H9 (cell line): ENCODE results near the gene AJAP1. TPM values are rescaled to one million over a fixed set of nuclear protein-coding genes. Genes with fewer than 3 reads are reported as not detected.

Experiments used
- DNase-seq: peaks from one replicate; pipeline ENCODE4 v3.0.0-alpha.2; 2017
- H2AFZ ChIP-seq: one replicate; pipeline ENCODE4 v1.6.1; 2013; ENCODE audit warnings: mild to moderate bottlenecking, low read length, control low read depth, moderate library complexity
- H2AK5ac ChIP-seq: 2 replicates; pipeline ENCODE4 v1.6.1; 2013; ENCODE audit warnings: low read length, control low read depth, mixed read lengths; ENCODE audit not compliant: insufficient read length
- H2BK120ac ChIP-seq: one replicate; pipeline ENCODE4 v1.6.1; 2013; ENCODE audit warnings: low read depth, mild to moderate bottlenecking, low read length, control low read depth, inconsistent platforms; ENCODE audit not compliant: poor library complexity, severe bottlenecking
- H2BK12ac ChIP-seq: 2 replicates; pipeline ENCODE4 v1.6.1; 2013; ENCODE audit warnings: low read length, control low read depth, mixed read lengths, low read depth; ENCODE audit not compliant: insufficient read length
- H2BK15ac ChIP-seq: 2 replicates; pipeline ENCODE4 v1.6.1; 2013; ENCODE audit warnings: low read depth, low read length, control low read depth
- H2BK20ac ChIP-seq: one replicate; pipeline ENCODE4 v1.6.1; 2013; ENCODE audit warnings: low read depth, mild to moderate bottlenecking, low read length, control low read depth, inconsistent platforms; ENCODE audit not compliant: poor library complexity, severe bottlenecking
- H2BK5ac ChIP-seq: 2 replicates; pipeline ENCODE4 v1.6.1; 2013; ENCODE audit warnings: low read length, control low read depth, mixed read lengths; ENCODE audit not compliant: insufficient read length
- H3K14ac ChIP-seq: 2 replicates; pipeline ENCODE4 v1.6.1; 2013; ENCODE audit warnings: low read length, control low read depth; ENCODE audit not compliant: insufficient read depth
- H3K18ac ChIP-seq: 2 replicates; pipeline ENCODE4 v1.6.1; 2013; ENCODE audit warnings: low read depth, mild to moderate bottlenecking, mixed read lengths, low read length, control low read depth; ENCODE audit not compliant: insufficient read length
- H3K23ac ChIP-seq: 2 replicates; pipeline ENCODE4 v1.6.1; 2013; ENCODE audit warnings: low read length, control low read depth, mixed read lengths, low read depth; ENCODE audit not compliant: insufficient read length
- H3K23me2 ChIP-seq: 2 replicates; pipeline ENCODE4 v1.6.1; 2013; ENCODE audit warnings: low read depth, mild to moderate bottlenecking, mixed read lengths, low read length, control low read depth; ENCODE audit not compliant: insufficient read length, poor library complexity, severe bottlenecking
- H3K27ac ChIP-seq: 2 replicates; pipeline ENCODE4 v1.5.1; 2013; ENCODE audit warnings: low read length, control low read depth, mixed read lengths, low read depth; ENCODE audit not compliant: insufficient read length
- H3K27me3 ChIP-seq: 2 replicates; pipeline ENCODE4 v1.6.1; 2013; ENCODE audit warnings: low read length, control low read depth, inconsistent platforms; ENCODE audit not compliant: insufficient read depth
- H3K4ac ChIP-seq: 2 replicates; pipeline ENCODE4 v1.6.1; 2013; ENCODE audit warnings: low read depth, mild to moderate bottlenecking, control low read depth, inconsistent platforms, low read length, moderate library complexity
- H3K4me1 ChIP-seq: 2 replicates; pipeline ENCODE4 v1.6.1; 2013; ENCODE audit warnings: low read length, control low read depth, inconsistent platforms; ENCODE audit not compliant: insufficient read depth
- H3K4me2 ChIP-seq: 2 replicates; pipeline ENCODE4 v1.6.1; 2013; ENCODE audit warnings: low read length, control low read depth, mixed read lengths; ENCODE audit not compliant: insufficient read length, insufficient read depth
- H3K56ac ChIP-seq: 2 replicates; pipeline ENCODE4 v1.6.1; 2013; ENCODE audit warnings: low read depth, mild to moderate bottlenecking, mixed read lengths, low read length, control low read depth; ENCODE audit not compliant: insufficient read length
- H3K79me1 ChIP-seq: 2 replicates; pipeline ENCODE4 v1.6.1; 2013; ENCODE audit warnings: low read depth, mild to moderate bottlenecking, moderate library complexity, low read length, control low read depth, inconsistent platforms; ENCODE audit not compliant: insufficient read depth, poor library complexity, severe bottlenecking
- H3K79me2 ChIP-seq: 2 replicates; pipeline ENCODE4 v1.6.1; 2013; ENCODE audit warnings: low read length, control low read depth, inconsistent platforms; ENCODE audit not compliant: insufficient read depth
- H3K9ac ChIP-seq: 2 replicates; pipeline ENCODE4 v1.6.1; 2013; ENCODE audit warnings: low read length, control low read depth, mixed read lengths; ENCODE audit not compliant: insufficient read length; ENCODE audit errors: extremely low read depth
- H3K9me3 ChIP-seq: one replicate; pipeline ENCODE4 v1.6.1; 2013; ENCODE audit warnings: low read depth, low read length, inconsistent platforms; ENCODE audit not compliant: control insufficient read depth
- H3T11ph ChIP-seq: one replicate; pipeline ENCODE4 v1.6.1; 2013; ENCODE audit warnings: mild to moderate bottlenecking, low read length, control low read depth, inconsistent platforms
- H4K20me1 ChIP-seq: one replicate; pipeline ENCODE4 v1.6.1; 2013; ENCODE audit not compliant: control insufficient read depth, insufficient read length, insufficient read depth
- H4K5ac ChIP-seq: 2 replicates; pipeline ENCODE4 v1.6.1; 2013; ENCODE audit warnings: low read depth, mild to moderate bottlenecking, mixed read lengths, low read length, control low read depth; ENCODE audit not compliant: insufficient read length
- H4K8ac ChIP-seq: replicated peaks from 2 replicates; pipeline ENCODE4 v1.6.1; 2013; ENCODE audit warnings: low read length, control low read depth, mixed read lengths, low read depth; ENCODE audit not compliant: insufficient read length
- H4K91ac ChIP-seq: 2 replicates; pipeline ENCODE4 v1.6.1; 2013; ENCODE audit warnings: low read depth, mild to moderate bottlenecking, moderate library complexity, mixed read lengths, low read length, control low read depth; ENCODE audit not compliant: insufficient read length
- H3K27ac Mint-ChIP-seq, 3 experiments: 2 replicates in 2 of 3; 3 replicates in 1 of 3; pipeline ENCODE4 v1.8.0; 2020 to 2021; ENCODE audit warnings: mixed read lengths in 3 of 3, mild to moderate bottlenecking in 1 of 3, moderate library complexity in 1 of 3
- H3K27me3 Mint-ChIP-seq: 2 replicates; pipeline ENCODE4 v1.8.0; 2021; ENCODE audit warnings: low read depth, mild to moderate bottlenecking, moderate library complexity, mixed read lengths
- H3K36me3 Mint-ChIP-seq, 3 experiments: 2 replicates in 2 of 3; 3 replicates in 1 of 3; pipeline ENCODE4 v1.8.0; 2020 to 2021; ENCODE audit warnings: low read depth in 3 of 3, mixed read lengths in 3 of 3; ENCODE audit not compliant: insufficient read depth in 1 of 3
- H3K4me1 Mint-ChIP-seq, 2 experiments: 2 replicates each; pipeline ENCODE4 v1.8.0; 2020; ENCODE audit warnings: mixed read lengths in 2 of 2
- H3K4me3 Mint-ChIP-seq, 2 experiments: 2 replicates in 1 of 2; 3 replicates in 1 of 2; pipeline ENCODE4 v1.8.0; 2020 to 2021; ENCODE audit warnings: mild to moderate bottlenecking in 2 of 2, mixed read lengths in 2 of 2, moderate library complexity in 1 of 2
- H3K9me3 Mint-ChIP-seq, 2 experiments: 2 replicates in 1 of 2; 3 replicates in 1 of 2; pipeline ENCODE4 v1.8.0; 2020; ENCODE audit warnings: mild to moderate bottlenecking in 2 of 2, mixed read lengths in 2 of 2, moderate library complexity in 1 of 2
- WGBS: extraction: QIAGEN DNeasy Blood & Tissue Kit; methylation state at CpG from one replicate; pipeline ENCODE4 v1.1.7; 2013; ENCODE audit warnings: missing lambda C conversion rate, low lambda C conversion rate, mixed read lengths; ENCODE audit not compliant: insufficient read length; ENCODE audit errors: extremely low coverage; 5-methylcytosine and 5-hydroxymethylcytosine counted together
- total RNA-seq: library from RNA; stranded (reverse); gene quantifications from 2 replicates; pipeline ENCODE4 v1.2.1, GENCODE V29; 2021
- TF ChIP-seq, protein P1 (sequence below): fragments of 200-600 bp; sonication (generic); conservative IDR thresholded peaks from 3 replicates; pipeline ENCODE4 v1.8.0; 2021; ENCODE audit warnings: antibody characterized with exemption, mild to moderate bottlenecking

Gene AJAP1
- total RNA-seq, 1 experiment from 2014 or later, result 8.6 TPM

DNA sequence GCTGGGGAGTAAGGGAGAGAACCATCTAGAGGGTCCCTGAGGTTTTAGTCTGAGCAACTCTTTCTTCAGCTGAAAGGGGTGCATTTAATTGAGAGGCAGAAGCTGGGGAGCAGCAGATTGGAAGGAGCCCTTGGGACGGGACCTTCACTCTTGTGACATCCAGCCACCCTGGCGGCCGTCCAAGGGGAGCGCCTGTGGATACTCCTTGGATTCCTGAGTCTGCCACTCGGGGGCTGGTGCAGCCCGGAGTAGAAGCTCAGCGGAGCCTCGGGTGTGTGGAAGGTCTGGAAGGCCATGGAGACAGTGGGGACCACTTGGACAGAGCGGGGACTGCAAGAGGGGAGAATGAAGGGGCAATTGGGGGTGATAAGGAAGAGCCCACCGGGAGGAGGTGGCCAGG is 68.7 kb downstream of the AJAP1 start:
- Histone ChIP-seq H3K4me2 (no peak overlapping the region), H4K20me1 (no peaks in the 10 kb centered on the region), H3K27me3 (no peaks in the 10 kb centered on the region), H3K23me2 (no peaks in the 10 kb centered on the region), H3K79me2 (no peaks in the 10 kb centered on the region), H4K91ac (no peak overlapping the region), H3K27ac (no peak overlapping the region), H3K79me1 (no peaks in the 10 kb centered on the region), H3K4ac (no peak overlapping the region), H2AFZ (no peak overlapping the region), H3K14ac (no peak overlapping the region), H3K23ac (no peak overlapping the region), H2BK20ac (no peak overlapping the region), H3K18ac (no peak overlapping the region), H4K8ac (no peak overlapping the region), H2BK5ac (no peak overlapping the region), H2BK120ac (no peak overlapping the region), H3K9me3 (no peaks in the 10 kb centered on the region), H2BK15ac (no peak overlapping the region), H2BK12ac (no peak overlapping the region), H2AK5ac (no peak overlapping the region), H3T11ph (no peak overlapping the region), H3K4me1 (no peaks in the 10 kb centered on the region), H3K56ac (no peak overlapping the region), H3K9ac (no peak overlapping the region), H4K5ac (no peak overlapping the region)
- no peak for DNase-seq
- WGBS, result no CpG with 5 or more reads among the region's 10 CpGs
- Mint-ChIP-seq H3K36me3 (peaks cover 0 to 6% (median 0%) of the 10 kb centered on the region in 3 experiments; a peak in 4 of 7 replicates), H3K27ac (peak overlapping the region in 1 of 3 experiments; percentile 78; a peak in 1 of 7 replicates), H3K4me1 (peaks cover 3 to 6% of the 10 kb centered on the region in 2 experiments; a peak in 3 of 4 replicates), H3K27me3 (peaks cover 17% of the 10 kb centered on the region), H3K9me3 (0 out of 5 replicates have a peak, but pooled peaks cover 0 to 3% of the 10 kb centered on the region in 2 experiments), H3K4me3 (no peak overlapping the region)
- TF ChIP-seq, protein P1, sequence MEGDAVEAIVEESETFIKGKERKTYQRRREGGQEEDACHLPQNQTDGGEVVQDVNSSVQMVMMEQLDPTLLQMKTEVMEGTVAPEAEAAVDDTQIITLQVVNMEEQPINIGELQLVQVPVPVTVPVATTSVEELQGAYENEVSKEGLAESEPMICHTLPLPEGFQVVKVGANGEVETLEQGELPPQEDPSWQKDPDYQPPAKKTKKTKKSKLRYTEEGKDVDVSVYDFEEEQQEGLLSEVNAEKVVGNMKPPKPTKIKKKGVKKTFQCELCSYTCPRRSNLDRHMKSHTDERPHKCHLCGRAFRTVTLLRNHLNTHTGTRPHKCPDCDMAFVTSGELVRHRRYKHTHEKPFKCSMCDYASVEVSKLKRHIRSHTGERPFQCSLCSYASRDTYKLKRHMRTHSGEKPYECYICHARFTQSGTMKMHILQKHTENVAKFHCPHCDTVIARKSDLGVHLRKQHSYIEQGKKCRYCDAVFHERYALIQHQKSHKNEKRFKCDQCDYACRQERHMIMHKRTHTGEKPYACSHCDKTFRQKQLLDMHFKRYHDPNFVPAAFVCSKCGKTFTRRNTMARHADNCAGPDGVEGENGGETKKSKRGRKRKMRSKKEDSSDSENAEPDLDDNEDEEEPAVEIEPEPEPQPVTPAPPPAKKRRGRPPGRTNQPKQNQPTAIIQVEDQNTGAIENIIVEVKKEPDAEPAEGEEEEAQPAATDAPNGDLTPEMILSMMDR, result no peak
